GM21576 (cell line): Measurements from ENCODE around the gene GABRD.

ENCODE experiments used
- ATAC-seq: cut with Tn5 transposase; IDR thresholded peaks from one replicate; pipeline ENCODE4 v1.9.1; 2021; ENCODE audit warnings: mild to moderate bottlenecking, moderate library complexity; ENCODE audit not compliant: unreplicated experiment

The GABRD gene

GRCh38 chr1:2072891-2073290 lies 53.7 kb downstream of the GABRD start:
- no peak for ATAC-seq

- ATAC-seq, result no peak
These were observed 54.5 kb downstream of the GABRD start for GRCh38 chr1:2073382-2074230.

- ATAC-seq, result no peak
These were observed 55.3 kb downstream of the GABRD start for GRCh38 chr1:2074396-2074795.

GRCh38 chr1:2074944-2075740 lies 56.0 kb downstream of the GABRD start:
- ATAC-seq, result no peak

GRCh38 chr1:2076826-2077225 lies 57.7 kb downstream of the GABRD start:
- no peak for ATAC-seq

GRCh38 chr1:2078170-2078569 lies 59.0 kb downstream of the GABRD start:
- no peak for ATAC-seq

GRCh38 chr1:2079396-2080085 lies 60.4 kb downstream of the GABRD start:
- ATAC-seq, result no peak

- no peak for ATAC-seq
These were observed 61.0 kb downstream of the GABRD start for GRCh38 chr1:2080140-2080539.
